ENCODE results near the gene FAM229A. TPM values are rescaled to one million over a fixed set of nuclear protein-coding genes. Genes with fewer than 3 reads are reported as not detected.

The FAM229A gene
- polyA plus RNA-seq, 3 donors: 4.3 to 5.2 (median 4.8) TPM

DNA sequence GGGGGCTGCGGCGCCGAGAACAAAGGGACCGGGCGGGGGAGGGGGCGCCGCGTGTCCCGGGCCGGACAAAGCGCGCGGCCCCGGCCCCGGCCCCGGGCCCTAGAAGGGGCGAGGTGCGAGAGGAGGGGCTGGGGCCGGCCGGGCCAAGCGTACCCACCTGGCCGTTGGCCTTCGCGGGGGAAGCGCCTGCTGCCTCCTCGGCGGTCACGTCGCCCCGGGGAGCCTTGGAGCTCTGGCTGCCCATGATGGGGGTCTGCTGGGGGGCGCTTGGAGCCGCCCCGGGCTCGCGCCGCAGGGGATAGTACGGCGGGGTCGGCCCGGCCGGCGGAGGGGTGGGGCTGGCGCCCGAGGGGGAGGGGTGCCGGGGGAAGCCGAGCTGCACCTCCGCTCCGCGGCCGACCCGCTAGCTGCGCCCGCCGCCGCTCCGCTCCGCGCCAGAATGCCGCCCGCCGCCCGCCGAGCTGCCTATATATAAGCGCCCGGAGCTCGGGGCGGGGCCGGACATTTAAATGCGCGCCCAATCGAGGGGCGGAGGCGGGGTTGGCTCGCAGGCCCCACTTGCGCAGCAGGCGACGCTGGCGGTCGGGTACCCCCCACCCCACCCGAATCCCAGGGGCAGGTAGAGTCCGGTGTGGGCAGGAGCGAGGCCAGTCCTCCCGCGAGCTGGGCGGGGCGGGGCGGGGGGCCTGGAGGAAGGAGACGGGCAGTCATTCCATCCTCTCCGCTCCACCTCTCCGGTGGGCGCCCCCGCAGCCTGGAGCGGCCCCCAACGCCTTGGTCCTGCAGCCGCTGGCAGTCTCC is 26.3 kb downstream of the FAM229A start, which contains the start of gene MARCKSL1:
TSS of gene MARCKSL1 (minus strand) at position 444 of the 801 bp plus-strand sequence. CDS start at position 244, 200 bp downstream.
- H3K27ac ChIP-seq (ENCODE audit: low read depth, low read length): no peak within 1 kb of the TSS
- 1 to 3% (median 1%) methylated on average over 49 to 93 of the region's 95 CpGs for WGBS, 3 donors

DNA sequence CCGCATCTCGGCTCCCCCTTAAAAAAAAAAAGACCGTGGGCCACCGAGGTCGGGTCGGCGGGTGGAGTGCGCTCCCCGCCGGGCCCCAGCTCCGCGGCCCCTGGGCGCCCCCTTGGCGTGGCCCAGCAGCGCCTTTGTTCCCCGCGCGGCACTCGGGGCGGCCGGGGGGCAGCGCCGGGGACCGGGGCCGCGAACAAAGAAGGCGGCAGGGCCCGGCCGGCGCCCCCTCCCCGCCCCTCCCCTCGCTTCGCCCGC is 26.8 kb downstream of the FAM229A start:
- 0% methylated on average over 12 to 33 of the region's 34 CpGs for WGBS, 3 donors
- H3K27ac ChIP-seq (ENCODE audit: low read depth, low read length): no peak overlapping the region

DNA sequence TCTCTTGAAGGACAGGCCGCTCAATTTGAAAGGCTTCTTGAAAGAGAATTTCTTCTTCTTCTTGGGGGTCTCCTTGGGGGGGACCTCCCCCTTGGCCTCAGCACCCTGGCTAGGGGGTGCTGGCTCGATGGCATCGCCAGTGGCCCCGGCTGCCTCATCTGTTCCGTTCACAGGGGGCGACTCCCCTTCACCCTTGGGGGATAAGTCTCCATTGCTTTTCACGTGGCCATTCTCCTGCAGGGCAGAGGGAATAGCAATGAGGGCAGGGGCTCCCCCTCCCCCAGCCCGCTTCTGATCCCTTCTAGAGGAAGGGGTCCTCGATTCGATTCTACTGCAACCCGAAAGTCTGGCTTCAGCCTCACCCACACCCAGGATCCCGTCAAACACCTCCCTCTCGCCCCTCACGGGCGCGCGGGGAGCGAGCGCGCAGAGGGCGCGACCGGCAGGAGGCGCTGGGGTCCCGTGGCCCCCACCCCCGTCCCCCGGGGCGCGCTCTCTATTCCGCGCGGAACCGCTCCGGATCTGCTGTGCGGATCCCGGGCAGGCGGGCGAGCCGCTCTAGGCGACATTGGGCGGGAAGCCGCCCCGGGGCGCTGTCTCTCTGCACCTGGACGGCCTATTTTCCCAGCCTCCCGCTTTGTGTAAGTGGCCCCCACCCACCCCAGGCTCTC is 27.3 kb downstream of the FAM229A start:
- WGBS, 3 donors: 2 to 5% (median 3%) methylated on average over 41 to 46 of the region's 46 CpGs
- no peak overlapping the region for H3K27ac ChIP-seq (ENCODE audit: low read depth, low read length)

DNA sequence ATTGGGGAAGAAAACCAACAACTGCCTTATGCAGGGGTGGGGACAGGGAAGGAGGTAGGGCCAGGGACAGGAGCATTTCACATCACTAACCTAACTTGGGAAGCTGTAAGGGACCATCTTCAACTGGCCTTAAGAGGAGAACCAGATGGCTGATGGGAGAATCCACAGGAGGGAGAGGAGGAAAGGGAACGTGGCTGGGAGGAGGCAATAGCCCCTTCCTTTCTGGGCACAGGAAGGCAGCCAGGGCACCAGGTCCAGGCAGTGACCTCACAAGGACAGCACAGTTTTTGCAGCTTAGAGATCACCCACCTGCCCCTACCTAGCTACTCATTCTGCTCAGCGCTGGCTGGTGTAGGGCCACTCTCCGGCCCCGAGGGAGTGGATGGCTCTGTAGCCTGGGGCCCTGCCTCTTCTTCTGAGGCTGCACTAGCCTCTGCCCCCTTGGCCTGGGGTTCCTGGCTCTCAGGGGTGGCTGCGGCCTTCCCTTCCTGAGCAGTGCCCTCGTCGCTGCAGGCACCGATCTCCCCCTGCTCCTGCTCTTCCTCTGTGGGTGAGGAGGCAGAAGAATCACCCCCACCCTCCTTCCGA is 27.9 kb downstream of the FAM229A start:
- no peak overlapping the region for H3K27ac ChIP-seq (ENCODE audit: low read depth, low read length)
- WGBS, 3 donors: 45 to 74% (median 51%) methylated on average over 9 of the region's 9 CpGs

DNA sequence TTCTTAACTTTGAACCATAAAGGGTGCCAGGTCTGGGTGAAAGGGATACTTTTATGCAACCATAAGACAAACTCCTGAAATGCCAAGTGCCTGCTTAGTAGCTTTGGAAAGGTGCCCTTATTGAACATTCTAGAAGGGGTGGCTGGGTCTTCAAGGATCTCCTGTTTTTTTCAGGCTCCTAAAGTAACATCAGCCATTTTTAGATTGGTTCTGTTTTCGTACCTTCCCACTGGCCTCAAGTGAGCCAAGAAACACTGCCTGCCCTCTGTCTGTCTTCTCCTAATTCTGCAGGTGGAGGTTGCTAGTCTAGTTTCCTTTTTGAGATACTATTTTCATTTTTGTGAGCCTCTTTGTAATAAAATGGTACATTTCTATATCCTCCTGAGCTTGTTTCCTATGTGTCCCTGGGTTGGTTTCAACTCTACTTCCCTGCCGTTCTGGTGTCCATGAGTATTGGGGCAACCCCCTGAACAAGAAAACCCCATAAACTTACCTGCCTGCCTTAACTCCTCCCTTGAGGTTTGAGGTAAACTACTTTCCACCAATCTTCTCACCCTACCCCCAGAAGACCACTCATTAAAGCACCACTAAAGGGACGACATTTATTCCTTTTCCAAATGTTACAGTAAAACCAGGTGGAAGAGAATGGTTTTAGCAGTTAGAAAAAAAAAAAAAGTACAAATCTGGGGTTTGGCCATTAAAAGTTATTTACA is 28.9 kb downstream of the FAM229A start:
- WGBS, 3 donors: 80 to 87% (median 85%) methylated on average over 3 of the region's 3 CpGs
- no peak overlapping the region for H3K27ac ChIP-seq (ENCODE audit: low read depth, low read length)

DNA sequence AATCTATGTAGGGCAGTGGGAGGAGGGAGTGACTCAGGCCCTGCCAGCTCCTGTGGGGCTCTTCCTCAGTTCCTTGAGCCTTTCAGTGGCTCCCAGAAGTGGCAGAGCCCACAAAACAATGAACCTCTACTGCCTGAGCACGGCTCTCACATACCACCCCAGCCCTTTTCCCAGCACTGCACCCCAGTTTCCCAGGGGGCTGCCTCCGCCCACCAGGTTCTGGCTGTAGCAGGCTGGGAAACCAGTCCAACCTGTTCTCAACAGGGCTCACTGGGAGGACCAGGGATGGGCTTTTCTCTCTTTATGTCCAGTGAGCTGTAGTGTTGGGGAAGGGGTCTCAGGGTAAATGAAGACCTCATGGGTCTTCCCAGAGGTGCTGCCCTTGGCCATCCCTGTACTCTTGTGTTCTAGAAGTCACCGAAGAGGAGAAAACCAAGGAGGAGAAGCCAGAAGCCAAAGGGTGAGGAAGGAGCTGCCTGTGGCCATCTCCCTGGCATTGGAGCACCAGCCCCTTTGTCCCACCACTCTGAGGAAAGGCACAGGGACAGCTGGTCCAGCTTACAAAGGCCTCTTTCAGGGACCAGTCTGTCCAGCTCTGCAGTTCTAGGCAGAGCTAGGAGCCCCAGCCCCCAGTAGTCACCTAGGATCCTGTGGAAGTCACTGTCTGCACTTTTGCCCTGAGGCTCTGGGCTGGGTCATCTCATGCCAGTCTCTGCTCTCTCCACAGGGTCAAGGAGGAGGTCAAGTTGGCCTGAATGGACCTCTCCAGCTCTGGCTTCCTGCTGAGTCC is 29.8 kb downstream of the FAM229A start:
- H3K27ac ChIP-seq (ENCODE audit: low read depth, low read length): no peak overlapping the region

DNA sequence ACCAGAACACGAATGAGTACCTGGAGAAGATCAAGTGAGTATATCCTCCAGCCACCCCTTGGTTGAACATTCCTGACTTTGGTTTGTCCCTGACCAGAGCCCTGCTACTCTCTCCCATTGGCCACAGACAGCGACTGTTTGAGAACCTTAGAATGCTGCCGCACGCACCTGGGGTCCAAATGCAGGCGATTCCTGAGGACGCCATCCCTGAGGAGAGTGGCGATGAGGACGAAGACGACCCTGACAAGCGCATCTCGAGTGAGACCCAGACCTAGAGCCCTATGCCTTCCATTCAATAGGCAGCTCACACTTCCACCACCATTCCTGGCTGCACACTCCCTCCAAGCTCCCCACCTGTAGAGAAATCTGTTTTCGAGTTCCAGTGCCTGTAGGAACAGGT is 30.7 kb downstream of the FAM229A start:
- WGBS, 3 donors: 88 to 92% (median 89%) methylated on average over 12 of the region's 12 CpGs
- H3K27ac ChIP-seq (ENCODE audit: low read depth, low read length): no peak overlapping the region

More for the DNA sequence above, 29.8 kb downstream of the FAM229A start:
- 83 to 95% (median 88%) methylated on average over 3 of the region's 3 CpGs for WGBS, 3 donors

DNA sequence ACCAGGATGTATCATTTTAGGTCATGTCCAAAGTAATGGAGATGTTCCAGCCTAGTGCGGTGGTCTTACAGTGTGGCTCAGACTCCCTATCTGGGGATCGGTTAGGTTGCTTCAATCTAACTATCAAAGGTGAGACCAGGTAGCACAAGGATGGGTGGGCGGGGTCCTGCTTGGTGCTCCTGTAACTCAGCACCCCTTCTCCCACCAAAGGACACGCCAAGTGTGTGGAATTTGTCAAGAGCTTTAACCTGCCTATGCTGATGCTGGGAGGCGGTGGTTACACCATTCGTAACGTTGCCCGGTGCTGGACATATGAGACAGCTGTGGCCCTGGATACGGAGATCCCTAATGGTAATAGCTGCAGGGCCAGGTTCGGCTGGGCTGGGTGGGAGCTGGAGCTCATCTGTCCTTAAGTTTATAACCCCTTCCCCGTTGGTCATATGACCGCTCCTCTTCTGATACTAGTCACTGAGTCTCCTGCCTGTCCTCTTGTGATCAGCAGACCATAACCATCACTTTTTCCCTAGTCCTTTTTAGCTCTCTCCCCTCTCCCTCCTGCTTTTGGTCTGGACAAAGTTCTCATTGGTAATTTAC is 31.6 kb downstream of the FAM229A start:
- H3K27ac ChIP-seq (ENCODE audit: low read depth, low read length): no peak overlapping the region
- WGBS, 3 donors: 88 to 93% (median 90%) methylated on average over 12 of the region's 12 CpGs

DNA sequence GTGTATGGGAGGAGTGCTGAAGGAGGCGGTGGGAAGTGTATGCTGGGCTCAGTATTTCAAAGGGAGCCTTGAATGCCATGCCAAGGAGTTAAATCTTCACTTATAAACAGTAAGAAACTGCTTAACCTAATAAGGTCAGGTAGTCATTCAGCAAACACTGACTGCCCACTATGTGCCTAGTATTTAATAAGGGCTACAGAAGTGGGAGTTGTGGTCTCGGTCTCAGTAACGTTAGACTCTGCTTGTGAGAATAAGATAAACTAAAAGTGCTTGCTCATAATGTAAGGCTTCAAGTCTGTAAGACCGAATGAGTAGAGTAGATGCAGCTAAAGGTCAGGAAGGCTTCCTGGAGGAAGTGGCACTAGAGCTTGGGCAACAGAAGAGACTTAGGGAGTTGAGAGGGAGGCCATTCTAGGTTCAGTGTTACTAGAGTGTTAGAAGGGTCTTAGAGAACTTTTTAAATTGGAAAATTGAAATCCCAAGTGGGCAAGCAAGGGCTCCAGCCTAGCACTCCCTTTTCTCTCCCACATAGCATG is 32.3 kb downstream of the FAM229A start:
- 91 to 93% (median 91%) methylated on average over 4 of the region's 4 CpGs for WGBS, 3 donors
- no peak overlapping the region for H3K27ac ChIP-seq (ENCODE audit: low read depth, low read length)

DNA sequence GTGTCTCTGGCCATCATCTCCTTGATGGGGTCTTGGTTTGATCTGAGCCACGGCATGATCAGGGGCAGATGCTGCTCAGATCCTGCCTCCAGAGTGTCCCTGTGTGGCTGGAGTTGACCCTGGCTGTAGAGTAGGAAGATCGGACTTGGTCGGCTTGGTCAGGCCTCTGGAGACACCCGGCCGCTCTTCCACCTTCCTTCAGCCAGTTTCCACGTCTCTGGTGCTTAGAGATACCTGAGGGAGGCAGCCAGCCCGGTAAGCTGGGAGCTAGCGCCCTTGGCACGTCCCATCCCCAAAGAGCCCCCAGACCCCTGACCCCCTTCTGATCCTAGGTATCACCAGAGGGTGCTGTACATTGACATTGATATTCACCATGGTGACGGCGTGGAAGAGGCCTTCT is 35.1 kb downstream of the FAM229A start:
- H3K27ac ChIP-seq (ENCODE audit: low read depth, low read length): no peak overlapping the region
- WGBS, 3 donors: 94 to 96% (median 96%) methylated on average over 10 to 11 of the region's 11 CpGs

DNA sequence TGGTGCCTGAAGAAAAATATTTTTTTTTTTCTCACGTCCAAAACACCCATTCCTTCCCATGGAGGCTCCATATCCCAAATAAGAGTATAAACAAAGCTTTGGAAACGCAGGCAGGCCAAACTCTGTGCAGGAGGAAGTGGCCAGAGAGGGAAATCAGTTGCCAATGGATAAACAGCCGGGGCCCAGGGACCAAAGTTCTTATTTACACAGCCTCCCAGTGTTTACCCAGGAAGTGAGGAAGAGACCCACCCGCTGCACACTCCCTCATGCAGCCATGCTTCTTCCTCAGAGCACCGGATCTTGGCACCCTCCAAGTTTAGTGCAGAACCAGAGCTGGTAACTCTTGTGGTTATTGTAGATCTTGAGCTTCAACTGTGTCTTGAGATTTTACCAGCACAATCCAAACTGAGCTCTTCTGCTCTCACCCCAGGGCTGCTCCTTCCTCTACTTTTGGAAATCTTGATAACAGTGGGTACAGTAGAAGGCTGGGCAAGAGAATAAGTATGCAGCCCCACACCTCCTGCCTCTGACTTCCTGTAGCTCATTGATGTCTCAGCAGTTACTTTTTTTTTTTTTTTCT is 40.5 kb downstream of the FAM229A start:
- 12 to 51% (median 40%) methylated on average over 5 of the region's 5 CpGs for WGBS, 3 donors

DNA sequence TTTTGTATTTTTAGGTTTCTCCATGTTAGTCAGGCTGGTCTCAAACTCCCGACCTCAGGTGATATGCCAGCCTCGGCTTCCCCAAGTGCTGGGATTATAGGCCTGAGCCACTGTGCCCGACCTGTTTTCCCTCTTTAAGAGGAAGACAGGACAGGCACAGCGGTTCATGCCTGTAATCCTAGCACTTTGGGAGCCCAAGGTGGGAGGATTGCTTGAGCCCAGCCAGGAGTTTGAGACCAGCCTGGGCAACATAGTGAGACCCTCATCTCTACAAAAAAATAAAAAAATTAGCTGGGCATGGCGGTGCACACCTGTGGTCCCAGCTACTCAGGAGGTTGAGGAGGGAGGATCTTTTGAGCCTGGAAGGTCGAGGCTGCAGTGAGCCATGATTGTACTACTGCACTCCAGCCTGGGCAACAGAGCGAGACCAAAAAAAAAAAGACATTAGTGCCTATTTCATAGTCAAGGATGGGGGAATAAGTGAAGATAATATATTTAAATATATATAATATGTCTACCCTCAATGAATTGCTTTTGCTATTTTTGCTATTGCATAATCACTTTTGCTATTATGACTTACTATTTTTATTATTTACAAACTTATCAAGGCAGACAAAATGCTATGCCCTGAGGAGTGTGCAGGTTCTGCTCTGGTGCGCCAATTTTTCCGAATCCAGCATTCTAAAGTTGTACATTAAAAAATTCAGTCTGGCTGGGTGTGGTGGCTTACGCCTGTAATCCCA is 44.0 kb downstream of the FAM229A start:
- no peak overlapping the region for H3K27ac ChIP-seq (ENCODE audit: low read depth, low read length)
- WGBS, 3 donors: 95 to 96% (median 95%) methylated on average over 10 of the region's 10 CpGs

More for the DNA sequence above, 40.5 kb downstream of the FAM229A start:
- H3K27ac ChIP-seq (ENCODE audit: low read depth, low read length): no peak overlapping the region

DNA sequence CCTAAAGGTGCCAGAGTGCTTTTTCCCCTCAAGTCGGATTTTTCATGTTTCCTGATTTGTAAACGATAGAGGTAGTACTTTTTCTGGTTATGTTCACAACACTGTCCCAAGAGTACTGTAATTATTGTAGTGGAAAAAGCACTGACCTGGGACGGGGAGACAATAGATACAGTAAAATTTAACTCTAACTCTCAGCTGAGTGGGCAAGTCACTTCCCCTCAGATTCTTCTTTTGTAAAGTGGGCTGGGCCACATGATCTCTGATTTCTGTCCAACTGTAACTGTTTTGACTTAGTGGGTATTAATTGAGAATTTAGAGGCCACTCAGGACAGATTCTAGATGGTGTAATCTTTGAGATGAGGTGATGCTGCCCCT is 45.4 kb downstream of the FAM229A start:
- WGBS, 3 donors: 71 to 83% (median 73%) methylated on average over 3 of the region's 3 CpGs
- H3K27ac ChIP-seq (ENCODE audit: low read depth, low read length): no peak overlapping the region

DNA sequence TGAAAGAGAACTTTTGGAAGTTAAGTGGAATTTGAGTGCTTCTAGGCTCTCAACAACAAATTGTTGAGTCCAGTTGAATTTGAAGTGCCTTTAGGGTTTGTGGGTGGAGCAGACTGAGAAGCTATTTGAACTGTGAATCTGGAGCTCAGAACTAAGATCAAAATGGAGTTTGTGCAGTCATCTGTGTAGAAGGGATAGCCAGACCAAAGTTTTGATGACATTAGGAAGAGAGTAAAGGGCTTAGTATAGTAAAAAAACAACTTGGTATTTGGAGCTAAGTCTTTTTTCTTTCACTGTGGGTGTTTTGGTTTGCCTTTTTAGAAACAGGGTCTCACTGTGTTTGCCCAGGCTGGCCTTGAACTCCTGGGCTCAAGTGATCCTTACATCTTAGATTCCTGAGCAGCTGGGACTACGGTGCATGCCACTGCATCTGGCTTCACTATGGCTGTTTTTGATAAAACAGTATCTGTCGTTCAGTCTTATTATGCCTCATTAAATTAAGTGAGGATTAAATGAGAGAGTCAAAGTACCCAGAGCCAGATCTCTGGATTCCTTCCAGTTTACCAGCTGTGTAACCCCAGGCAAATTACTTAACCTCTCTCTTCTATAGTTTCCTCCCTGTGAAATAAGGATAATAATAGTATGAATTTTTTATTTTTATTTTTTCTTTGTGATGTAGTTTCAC is 50.4 kb downstream of the FAM229A start:
- 25 to 82% (median 72%) methylated on average over 2 of the region's 2 CpGs for WGBS, 3 donors
- H3K27ac ChIP-seq (ENCODE audit: low read depth, low read length): no peak overlapping the region

All from adipose tissue (tissue), 3 donors.